HAP-1 (cell line): ENCODE results near the gene MAST3.
"Not testable (repeated sequence)": the region's sequence is repeated elsewhere in the genome, so short reads cannot be mapped to it uniquely, and the experiment has no call there.

ENCODE experiments used
- DNase-seq, 2 experiments: peaks; one replicate each; pipeline ENCODE4 v3.0.0-alpha.2; 2016 to 2020; ENCODE audit warnings: low spot score in 2 of 2
- H3K27me3 ChIP-seq: fragments of 250-450 bp; sonication (Bioruptor Pico); 2 replicates; pipeline ENCODE4 v1.5.1; 2020; ENCODE audit warnings: low read depth, mild to moderate bottlenecking, moderate library complexity
- H3K36me3 ChIP-seq: fragments of 250-450 bp; sonication (Bioruptor Pico); replicated peaks from 2 replicates; pipeline ENCODE4 v1.5.1; 2020; ENCODE audit warnings: mild to moderate bottlenecking
- H3K4me1 ChIP-seq: fragments of 250-450 bp; sonication (Bioruptor Pico); 2 replicates; pipeline ENCODE4 v1.5.1; 2020; ENCODE audit warnings: mild to moderate bottlenecking
- H3K4me3 ChIP-seq: fragments of 250-450 bp; sonication (Bioruptor Pico); 2 replicates; pipeline ENCODE4 v1.5.1; 2020; ENCODE audit warnings: mild to moderate bottlenecking, moderate library complexity
- H3K9me3 ChIP-seq: fragments of 250-450 bp; sonication (Bioruptor Pico); 2 replicates; pipeline ENCODE4 v1.5.1; 2020; ENCODE audit warnings: mild to moderate bottlenecking, moderate library complexity
- in situ Hi-C: fragments of 300-500 bp; cut with MboI; formaldehyde crosslinking; loops from 3 replicates; pipeline ENCODE4 v1.14.3; 2020; ENCODE audit warnings: low sequenced_read_pairs, inconsistent platforms, mixed read lengths

MAST3 gene

GRCh38 chr19:18069383-18069782 is 28.2 kb upstream of the MAST3 start:
- Histone ChIP-seq H3K4me3 (no peak overlapping the region), H3K4me1 (peaks cover 4% of the 10 kb centered on the region), H3K36me3 (no peaks in the 10 kb centered on the region), H3K9me3 (no peaks in the 10 kb centered on the region), H3K27me3 (no peaks in the 10 kb centered on the region)
- in situ Hi-C loops = no loop called here
- DNase-seq = no peak

GRCh38 chr19:18070181-18070580 is 27.4 kb upstream of the MAST3 start:
- Histone ChIP-seq H3K4me3 (no peak overlapping the region), H3K36me3 (no peaks in the 10 kb centered on the region), H3K4me1 (peaks cover 4% of the 10 kb centered on the region), H3K27me3 (no peaks in the 10 kb centered on the region), H3K9me3 (no peaks in the 10 kb centered on the region)
- DNase-seq = no peak
- in situ Hi-C loops = no loop called here

DNA sequence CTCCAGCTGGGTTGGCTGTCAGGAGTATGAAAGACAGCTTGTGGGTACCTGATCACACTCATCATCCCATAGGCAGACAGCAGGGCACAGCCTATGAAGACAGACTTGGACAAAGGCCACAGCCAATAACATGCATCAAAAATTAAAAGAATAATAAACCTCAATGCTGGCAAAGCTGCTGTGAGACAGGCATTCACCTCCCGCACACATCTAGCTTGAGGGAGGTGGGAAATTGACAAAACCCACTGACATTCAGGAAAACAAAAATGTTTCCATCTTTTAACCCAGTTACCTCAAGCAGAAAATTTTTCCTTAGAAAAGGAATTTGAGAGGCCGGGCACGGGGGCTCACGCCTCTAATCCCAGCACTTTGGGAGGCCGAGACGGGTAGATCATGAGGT is 25.2 kb upstream of the MAST3 start:
- Histone ChIP-seq H3K36me3 (no peaks in the 10 kb centered on the region), H3K27me3 (no peaks in the 10 kb centered on the region), H3K4me1 (peaks cover 4% of the 10 kb centered on the region), H3K4me3 (no peak overlapping the region), H3K9me3 (no peaks in the 10 kb centered on the region)
- in situ Hi-C loops = no loop called here
- no peak for DNase-seq

GRCh38 chr19:18073197-18073596 is 24.4 kb upstream of the MAST3 start:
- in situ Hi-C loops = no loop called here
- DNase-seq = no peak
- H3K9me3 ChIP-seq = no peaks in the 10 kb centered on the region
- peaks cover 4% of the 10 kb centered on the region for H3K4me1 ChIP-seq
- no peaks in the 10 kb centered on the region for H3K36me3 ChIP-seq
- H3K27me3 ChIP-seq = no peaks in the 10 kb centered on the region
- no peak overlapping the region for H3K4me3 ChIP-seq

DNA sequence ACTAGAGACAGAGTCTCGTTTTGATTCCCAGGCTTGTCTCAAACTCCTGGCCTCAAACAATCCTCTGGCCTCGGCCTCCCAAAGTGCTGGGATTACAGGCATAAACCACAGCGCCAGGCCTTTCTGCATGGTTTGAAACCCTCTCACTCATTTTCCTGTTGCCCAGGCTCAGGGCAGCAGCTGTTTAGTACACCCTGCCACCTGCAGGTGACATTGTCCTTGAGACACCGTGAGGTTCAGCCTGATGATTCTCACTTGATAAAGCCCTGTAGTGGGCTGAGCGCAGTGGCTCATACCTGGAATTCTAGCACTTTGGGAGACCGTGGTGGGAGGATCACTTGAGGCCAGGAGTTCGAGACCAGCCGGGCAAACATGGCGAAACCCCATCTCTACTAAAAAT is 23.4 kb upstream of the MAST3 start:
- in situ Hi-C loops = no loop called here
- H3K27me3 ChIP-seq = no peaks in the 10 kb centered on the region
- no peaks in the 10 kb centered on the region for H3K9me3 ChIP-seq
- H3K4me3 ChIP-seq = no peak overlapping the region
- H3K4me1 ChIP-seq = peaks cover 4% of the 10 kb centered on the region
- no peak for DNase-seq
- no peaks in the 10 kb centered on the region for H3K36me3 ChIP-seq

- H3K4me3 ChIP-seq = no peak overlapping the region
- no peaks in the 10 kb centered on the region for H3K36me3 ChIP-seq
- H3K27me3 ChIP-seq = no peaks in the 10 kb centered on the region
- in situ Hi-C loops = no loop called here
- no peaks in the 10 kb centered on the region for H3K4me1 ChIP-seq
- H3K9me3 ChIP-seq = no peaks in the 10 kb centered on the region
- DNase-seq = no peak
These were observed 13.5 kb upstream of the MAST3 start for GRCh38 chr19:18083929-18084684.

DNA sequence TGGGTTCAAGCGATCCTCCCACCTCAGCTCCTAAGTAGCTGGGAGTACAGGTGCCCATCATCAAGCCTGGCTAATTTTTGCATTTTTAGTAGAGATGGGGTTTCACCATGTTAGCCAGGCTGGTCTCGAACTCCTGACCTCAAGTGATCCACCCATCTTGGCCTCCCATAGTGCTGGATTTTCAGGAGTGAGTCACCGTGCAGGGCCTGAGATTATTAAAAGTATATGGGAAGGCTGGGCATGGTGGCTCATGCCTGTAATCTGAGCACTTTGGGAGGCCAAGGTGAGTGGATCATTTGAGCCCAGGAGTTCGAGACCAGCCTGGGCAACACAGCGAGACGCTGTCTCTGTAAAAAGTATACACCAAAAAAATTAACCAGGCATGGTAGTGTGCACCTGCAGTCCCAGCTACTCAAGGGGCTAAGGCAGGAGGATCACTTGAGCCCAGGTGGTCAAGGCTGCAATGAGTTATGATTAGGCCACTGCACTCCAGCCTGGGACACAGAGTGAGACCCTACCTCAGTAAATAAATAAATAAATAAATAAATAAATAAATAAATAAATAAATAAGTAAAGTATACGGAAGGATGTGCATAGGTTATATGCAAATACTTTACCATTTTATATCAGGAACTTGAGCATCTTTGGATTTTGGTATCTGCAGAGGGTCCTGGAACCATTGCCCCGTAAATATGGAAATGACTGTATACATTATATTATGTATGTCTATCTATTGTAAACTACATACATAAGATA is 11.7 kb upstream of the MAST3 start:
- no peak for DNase-seq
- H3K27me3 ChIP-seq = no peaks in the 10 kb centered on the region
- no peaks in the 10 kb centered on the region for H3K9me3 ChIP-seq
- H3K4me3 ChIP-seq = no peak overlapping the region
- no peaks in the 10 kb centered on the region for H3K4me1 ChIP-seq
- H3K36me3 ChIP-seq = no peaks in the 10 kb centered on the region
- in situ Hi-C loops = no loop called here

DNA sequence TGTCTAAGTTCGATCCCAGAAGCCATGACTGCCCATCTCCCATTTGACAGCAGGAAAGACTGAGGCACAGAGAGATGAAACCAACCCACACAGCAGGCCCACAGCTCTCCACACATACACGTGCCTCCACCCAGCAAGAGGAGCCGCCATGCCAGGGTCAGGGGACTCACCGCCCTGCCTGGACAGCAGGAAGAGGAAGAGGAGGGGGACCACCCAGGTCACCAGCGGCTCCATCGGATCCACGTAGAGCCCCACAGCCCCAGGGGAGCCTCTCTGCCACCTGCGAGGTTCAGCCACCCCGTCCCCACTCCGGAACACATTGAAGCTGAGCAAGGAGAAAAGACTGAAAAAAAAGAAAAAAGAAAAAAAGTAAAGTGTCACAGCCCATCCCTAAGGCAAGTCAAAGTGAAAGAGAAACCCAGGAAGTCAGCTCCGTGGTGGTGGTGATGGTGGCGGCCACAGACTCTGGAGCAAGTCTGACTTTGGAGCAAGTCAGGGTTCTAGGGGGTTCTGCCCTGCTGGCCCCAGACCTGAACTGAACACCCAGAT is 10.9 kb upstream of the MAST3 start, which contains the start of gene IL12RB1:
IL12RB1 (minus strand) TSS at position 345 of the 549 bp plus-strand sequence; CDS start at position 234, 111 bp downstream.
- in situ Hi-C loops = no loop called here
- Histone ChIP-seq H3K4me3 (no peak within 1 kb of the TSS), H3K9me3 (no peaks in the 10 kb centered on the region), H3K4me1 (no peaks in the 10 kb centered on the region), H3K36me3 (no peaks in the 10 kb centered on the region), H3K27me3 (no peaks in the 10 kb centered on the region)
- no peak for DNase-seq

DNA sequence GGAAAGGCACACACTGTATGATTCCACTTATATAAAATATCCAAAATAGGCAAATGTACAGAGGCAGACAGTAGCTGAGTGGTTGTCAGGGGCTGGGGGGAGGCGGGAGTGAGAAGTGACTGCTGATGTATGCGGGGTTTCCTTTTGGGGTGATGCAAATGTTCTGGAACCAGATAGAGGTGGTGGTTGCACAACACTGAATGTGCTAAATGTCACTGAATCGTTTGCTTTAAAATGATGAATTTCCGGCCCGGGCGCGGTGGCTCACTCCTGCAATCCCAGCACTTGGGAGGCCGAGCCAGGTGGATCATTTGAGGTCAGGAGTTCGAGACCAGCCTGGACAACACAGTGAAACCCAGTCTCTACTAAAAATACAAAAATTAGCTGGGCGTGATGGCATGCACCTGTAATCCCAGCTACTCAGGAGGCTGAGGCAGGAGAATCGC is 8.5 kb upstream of the MAST3 start:
- H3K36me3 ChIP-seq, H3K4me1 ChIP-seq, H3K9me3 ChIP-seq, DNase-seq, H3K4me3 ChIP-seq, H3K27me3 ChIP-seq, in situ Hi-C loops: not testable (repeated sequence)

DNA sequence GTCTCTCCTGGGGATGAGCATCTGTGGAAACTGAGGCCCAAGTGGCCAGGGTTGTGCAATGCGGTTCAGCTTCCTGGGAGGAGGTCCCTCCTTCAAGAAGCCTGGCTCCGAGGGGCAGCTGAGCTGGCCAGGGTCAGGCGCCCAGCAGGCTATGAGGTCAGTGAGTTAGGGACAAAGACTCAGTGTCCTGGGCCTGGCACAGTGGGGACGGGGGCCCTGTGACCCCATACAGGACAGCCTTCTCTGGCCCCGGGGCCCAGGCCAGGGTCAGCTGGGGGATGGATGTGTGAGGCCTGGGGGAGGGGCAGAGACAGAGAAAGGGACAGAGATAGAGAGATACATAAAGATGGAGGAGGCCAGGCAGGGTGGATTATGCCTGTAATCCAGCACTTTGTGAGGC is 7.9 kb upstream of the MAST3 start:
- no peak for DNase-seq
- Histone ChIP-seq H3K4me1 (peaks cover 2% of the 10 kb centered on the region; the same call in 1 of the 2 replicates), H3K9me3 (no peaks in the 10 kb centered on the region), H3K27me3 (no peaks in the 10 kb centered on the region), H3K4me3 (no peak overlapping the region), H3K36me3 (no peaks in the 10 kb centered on the region)
- in situ Hi-C loops = no loop called here

DNA sequence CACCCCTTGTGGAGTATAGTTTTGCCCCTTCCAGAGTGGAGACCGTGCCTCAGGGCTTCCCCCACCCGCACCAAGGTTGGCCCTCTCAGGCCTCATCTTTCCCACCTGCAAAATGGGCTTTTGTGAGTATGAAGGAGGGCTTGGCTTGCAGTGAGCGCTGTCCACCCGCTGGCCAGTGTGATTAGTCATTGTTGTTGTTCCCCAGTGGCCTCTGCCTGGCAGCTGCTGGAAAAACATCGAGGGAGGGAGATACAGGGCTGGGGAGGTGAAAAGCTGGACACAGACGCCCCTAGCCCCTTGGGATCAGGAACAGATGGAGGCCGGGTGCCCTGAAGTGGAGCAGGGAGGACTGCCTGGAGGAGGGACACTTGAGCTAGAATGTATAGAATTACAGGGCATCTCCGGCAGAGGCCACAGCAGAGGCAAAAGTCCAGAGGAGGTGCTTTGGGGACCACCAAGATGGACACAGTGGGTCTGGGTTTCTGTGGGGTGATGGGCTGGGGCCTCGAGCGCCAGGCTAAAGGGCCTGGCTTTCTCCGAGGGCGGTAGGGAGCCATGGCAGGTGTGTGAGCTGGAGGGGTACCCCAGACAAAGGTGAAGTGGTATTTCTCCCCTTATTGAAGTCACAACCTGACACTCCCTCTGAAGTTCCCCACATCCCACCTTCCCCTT is 6.9 kb upstream of the MAST3 start:
- Histone ChIP-seq H3K27me3 (no peaks in the 10 kb centered on the region), H3K4me1 (peaks cover 2% of the 10 kb centered on the region; the same call in 1 of the 2 replicates), H3K4me3 (no peak overlapping the region), H3K9me3 (no peaks in the 10 kb centered on the region), H3K36me3 (no peaks in the 10 kb centered on the region)
- in situ Hi-C loops = no loop called here
- DNase-seq = no peak

GRCh38 chr19:18091217-18091608 is 6.4 kb upstream of the MAST3 start:
- in situ Hi-C loops = no loop called here
- Histone ChIP-seq H3K9me3 (no peaks in the 10 kb centered on the region), H3K27me3 (no peaks in the 10 kb centered on the region), H3K4me1 (peaks cover 2% of the 10 kb centered on the region; the same call in 1 of the 2 replicates), H3K4me3 (no peak overlapping the region), H3K36me3 (no peaks in the 10 kb centered on the region)
- no peak for DNase-seq

GRCh38 chr19:18093439-18094161 is 4.0 kb upstream of the MAST3 start:
- Histone ChIP-seq H3K27me3 (no peaks in the 10 kb centered on the region), H3K4me3 (no peak overlapping the region), H3K9me3 (no peaks in the 10 kb centered on the region), H3K36me3 (no peaks in the 10 kb centered on the region), H3K4me1 (peaks cover 9% of the 10 kb centered on the region)
- DNase-seq = peak in 1 of 2 experiments; percentile 73
- in situ Hi-C loops = no loop called here
